ENCODE results near the gene GOPC. TPM values are rescaled to one million over a fixed set of nuclear protein-coding genes. Genes with fewer than 3 reads are reported as not detected.
A peak's percentile ranks its signal among the peaks of the same experiment; 100 is the strongest.

Gene GOPC
- total and polyA plus RNA-seq, 2 of the 13 experiments (the other 11 are each of a cell fraction or from before 2014, with no cell fraction given): 20.9 to 41.5 TPM

DNA sequence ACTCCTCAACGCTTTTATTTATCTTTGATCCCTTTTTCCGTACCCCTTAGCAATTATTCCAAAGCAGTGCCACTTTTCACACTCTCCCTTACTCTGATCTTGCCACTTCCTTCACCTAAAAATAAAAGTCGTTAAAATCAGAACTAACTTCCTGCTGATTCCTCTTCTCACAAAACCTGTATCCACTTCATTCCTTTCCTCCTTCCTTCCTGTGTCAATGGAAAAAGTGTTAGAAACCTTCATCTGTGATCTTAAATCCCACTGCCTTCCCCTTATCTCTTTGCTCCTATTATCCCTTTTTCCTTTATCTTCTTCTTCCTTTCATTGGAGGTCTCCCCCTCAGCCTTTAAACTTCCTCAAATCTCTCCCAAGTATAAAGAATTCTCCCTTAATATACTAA, 49.2 kb downstream of the GOPC start:
- Histone ChIP-seq H3K9ac (ENCODE audit: insufficient read depth, low read depth, low read length) (no peak overlapping the region), H4K20me1 (ENCODE audit: insufficient read depth, low read length) (no peaks in the 10 kb centered on the region), H3K9me3 (ENCODE audit: low read length) (no peaks in the 10 kb centered on the region), H3K79me2 (ENCODE audit: insufficient read depth, low read length) (no peaks in the 10 kb centered on the region), H3K4me2 (ENCODE audit: low read depth, low read length) (no peak overlapping the region), H3K36me3 (replicated peaks in 1 of 2; ENCODE audit: control insufficient read depth in 1 of 2, insufficient read depth in 2 of 2, low read length in 2 of 2) (peaks cover 3 to 4% of the 10 kb centered on the region in 2 experiments; a peak in 4 of 5 replicates), H3K27ac (ENCODE audit: extremely low read length, insufficient read depth, low read length) (no peak overlapping the region), H3K4me1 (ENCODE audit: insufficient read depth, low read length) (peaks cover 21% of the 10 kb centered on the region), H2AFZ (ENCODE audit: low read length) (no peak overlapping the region), H3K4me3 (replicated peaks in 1 of 3; ENCODE audit: insufficient read depth in 1 of 3, low read depth in 2 of 3, low read length in 3 of 3) (no peak overlapping the region), H3K27me3 (ENCODE audit: control insufficient read depth in 1 of 2, insufficient read depth in 2 of 2, low read length in 2 of 2) (no peaks in the 10 kb centered on the region)
- in situ Hi-C loops (cut with HindIII; ENCODE audit: extremely low pct_ligation_motif_present, low pct_unique_long_range_greater_than_20kb): no loop called here
- no peak for DNase-seq (ENCODE audit: low spot score)
- intact Hi-C loops (cut with micrococcal nuclease; ENCODE audit: unreplicated experiment): no loop called here
- no peak for FAIRE-seq
- TF ChIP-seq, protein P1, sequence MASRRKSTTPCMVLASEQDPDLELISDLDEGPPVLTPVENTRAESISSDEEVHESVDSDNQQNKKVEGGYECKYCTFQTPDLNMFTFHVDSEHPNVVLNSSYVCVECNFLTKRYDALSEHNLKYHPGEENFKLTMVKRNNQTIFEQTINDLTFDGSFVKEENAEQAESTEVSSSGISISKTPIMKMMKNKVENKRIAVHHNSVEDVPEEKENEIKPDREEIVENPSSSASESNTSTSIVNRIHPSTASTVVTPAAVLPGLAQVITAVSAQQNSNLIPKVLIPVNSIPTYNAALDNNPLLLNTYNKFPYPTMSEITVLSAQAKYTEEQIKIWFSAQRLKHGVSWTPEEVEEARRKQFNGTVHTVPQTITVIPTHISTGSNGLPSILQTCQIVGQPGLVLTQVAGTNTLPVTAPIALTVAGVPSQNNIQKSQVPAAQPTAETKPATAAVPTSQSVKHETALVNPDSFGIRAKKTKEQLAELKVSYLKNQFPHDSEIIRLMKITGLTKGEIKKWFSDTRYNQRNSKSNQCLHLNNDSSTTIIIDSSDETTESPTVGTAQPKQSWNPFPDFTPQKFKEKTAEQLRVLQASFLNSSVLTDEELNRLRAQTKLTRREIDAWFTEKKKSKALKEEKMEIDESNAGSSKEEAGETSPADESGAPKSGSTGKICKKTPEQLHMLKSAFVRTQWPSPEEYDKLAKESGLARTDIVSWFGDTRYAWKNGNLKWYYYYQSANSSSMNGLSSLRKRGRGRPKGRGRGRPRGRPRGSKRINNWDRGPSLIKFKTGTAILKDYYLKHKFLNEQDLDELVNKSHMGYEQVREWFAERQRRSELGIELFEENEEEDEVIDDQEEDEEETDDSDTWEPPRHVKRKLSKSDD (CRISPR knock-in tag; IDR thresholded peaks at IDR 0.05; ENCODE audit: low read depth): no peak
- no peak for TF ChIP-seq ELF3 (CRISPR knock-in tag; IDR thresholded peaks at IDR 0.05)
- ATAC-seq: no peak
- no TSS peak for BruUV-seq (replicated peaks)
- CTCF ChIA-PET (ENCODE audit: low intra/inter-chr PET ratio, low total read pairs): no interaction called here
- 91% methylated on average over 3 of the region's 3 CpGs for WGBS (ENCODE audit: low lambda C conversion rate)
- POLR2A ChIA-PET: no interaction called here

DNA sequence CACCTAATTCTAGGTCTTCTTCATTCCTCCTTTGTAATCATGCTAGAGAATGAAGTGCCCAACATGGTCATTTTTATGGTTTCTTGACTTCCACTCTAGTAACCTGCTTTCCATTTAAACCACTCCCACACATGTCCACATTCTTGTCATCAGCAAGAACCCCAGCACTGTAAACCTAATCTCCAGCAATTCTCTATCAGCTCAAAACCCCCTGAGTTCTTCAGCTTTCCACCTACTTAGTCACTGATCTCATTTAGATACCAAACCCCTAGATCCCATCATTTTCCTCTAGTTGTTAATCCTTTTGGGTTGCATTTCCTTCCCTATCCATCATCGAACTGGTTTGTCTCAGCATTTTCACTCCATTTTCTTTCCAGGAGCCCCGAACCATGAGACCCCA, 49.7 kb downstream of the GOPC start:
- BruUV-seq (replicated peaks): TSS peak; percentile 10
- in situ Hi-C loops (cut with HindIII; ENCODE audit: extremely low pct_ligation_motif_present, low pct_unique_long_range_greater_than_20kb) (no loop called here), intact Hi-C loops (cut with micrococcal nuclease; ENCODE audit: unreplicated experiment) (no loop called here)
- Histone ChIP-seq H3K4me2 (ENCODE audit: low read depth, low read length) (no peak overlapping the region), H3K9me3 (ENCODE audit: low read length) (no peaks in the 10 kb centered on the region), H3K79me2 (ENCODE audit: insufficient read depth, low read length) (no peaks in the 10 kb centered on the region), H3K9ac (ENCODE audit: insufficient read depth, low read depth, low read length) (no peak overlapping the region), H4K20me1 (ENCODE audit: insufficient read depth, low read length) (no peaks in the 10 kb centered on the region), H3K27me3 (ENCODE audit: control insufficient read depth in 1 of 2, insufficient read depth in 2 of 2, low read length in 2 of 2) (no peaks in the 10 kb centered on the region), H2AFZ (ENCODE audit: low read length) (no peak overlapping the region), H3K4me1 (ENCODE audit: insufficient read depth, low read length) (peaks cover 22% of the 10 kb centered on the region), H3K4me3 (replicated peaks in 1 of 3; ENCODE audit: insufficient read depth in 1 of 3, low read depth in 2 of 3, low read length in 3 of 3) (no peak overlapping the region), H3K27ac (ENCODE audit: extremely low read length, insufficient read depth, low read length) (no peak overlapping the region), H3K36me3 (replicated peaks in 1 of 2; ENCODE audit: control insufficient read depth in 1 of 2, insufficient read depth in 2 of 2, low read length in 2 of 2) (peaks cover 8 to 9% of the 10 kb centered on the region in 2 experiments; a peak in 4 of 5 replicates)
- ChIA-PET POLR2A (no interaction called here), CTCF (ENCODE audit: low intra/inter-chr PET ratio, low total read pairs) (no interaction called here)
- no peak for DNase-seq (ENCODE audit: low spot score)
- no peak for FAIRE-seq
- no peak for TF ChIP-seq TMF1 (CRISPR knock-in tag; IDR thresholded peaks at IDR 0.05; ENCODE audit: low read depth)
- no peak for TF ChIP-seq AGO2 (optimal IDR thresholded peaks at IDR 0.05; ENCODE audit: low read depth, low read length)
- TF ChIP-seq LBX2 (CRISPR knock-in tag; IDR thresholded peaks at IDR 0.05; ENCODE audit: borderline replicate concordance): no peak
- TF ChIP-seq SP4 (CRISPR knock-in tag; IDR thresholded peaks at IDR 0.05): no peak
- no peak for TF ChIP-seq NFIC (IDR thresholded peaks at IDR 0.05; ENCODE audit: low read length)
- TF ChIP-seq, protein P2, sequence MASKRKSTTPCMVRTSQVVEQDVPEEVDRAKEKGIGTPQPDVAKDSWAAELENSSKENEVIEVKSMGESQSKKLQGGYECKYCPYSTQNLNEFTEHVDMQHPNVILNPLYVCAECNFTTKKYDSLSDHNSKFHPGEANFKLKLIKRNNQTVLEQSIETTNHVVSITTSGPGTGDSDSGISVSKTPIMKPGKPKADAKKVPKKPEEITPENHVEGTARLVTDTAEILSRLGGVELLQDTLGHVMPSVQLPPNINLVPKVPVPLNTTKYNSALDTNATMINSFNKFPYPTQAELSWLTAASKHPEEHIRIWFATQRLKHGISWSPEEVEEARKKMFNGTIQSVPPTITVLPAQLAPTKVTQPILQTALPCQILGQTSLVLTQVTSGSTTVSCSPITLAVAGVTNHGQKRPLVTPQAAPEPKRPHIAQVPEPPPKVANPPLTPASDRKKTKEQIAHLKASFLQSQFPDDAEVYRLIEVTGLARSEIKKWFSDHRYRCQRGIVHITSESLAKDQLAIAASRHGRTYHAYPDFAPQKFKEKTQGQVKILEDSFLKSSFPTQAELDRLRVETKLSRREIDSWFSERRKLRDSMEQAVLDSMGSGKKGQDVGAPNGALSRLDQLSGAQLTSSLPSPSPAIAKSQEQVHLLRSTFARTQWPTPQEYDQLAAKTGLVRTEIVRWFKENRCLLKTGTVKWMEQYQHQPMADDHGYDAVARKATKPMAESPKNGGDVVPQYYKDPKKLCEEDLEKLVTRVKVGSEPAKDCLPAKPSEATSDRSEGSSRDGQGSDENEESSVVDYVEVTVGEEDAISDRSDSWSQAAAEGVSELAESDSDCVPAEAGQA (IDR thresholded peaks at IDR 0.05; ENCODE audit: low read depth): no peak
- TF ChIP-seq, protein P2 (CRISPR knock-in tag; IDR thresholded peaks at IDR 0.05; ENCODE audit: borderline replicate concordance): no peak
- ATAC-seq: no peak
- 94% methylated on average over 2 of the region's 2 CpGs for WGBS (ENCODE audit: low lambda C conversion rate)
